GM18499 (cell line): Measurements from ENCODE around the gene NLRP9.

Experiments
- ATAC-seq: cut with Tn5 transposase; IDR thresholded peaks from one replicate; pipeline ENCODE4 v1.9.1; 2021; ENCODE audit warnings: moderate number of reproducible peaks; ENCODE audit not compliant: insufficient read depth, unreplicated experiment

Gene NLRP9

DNA sequence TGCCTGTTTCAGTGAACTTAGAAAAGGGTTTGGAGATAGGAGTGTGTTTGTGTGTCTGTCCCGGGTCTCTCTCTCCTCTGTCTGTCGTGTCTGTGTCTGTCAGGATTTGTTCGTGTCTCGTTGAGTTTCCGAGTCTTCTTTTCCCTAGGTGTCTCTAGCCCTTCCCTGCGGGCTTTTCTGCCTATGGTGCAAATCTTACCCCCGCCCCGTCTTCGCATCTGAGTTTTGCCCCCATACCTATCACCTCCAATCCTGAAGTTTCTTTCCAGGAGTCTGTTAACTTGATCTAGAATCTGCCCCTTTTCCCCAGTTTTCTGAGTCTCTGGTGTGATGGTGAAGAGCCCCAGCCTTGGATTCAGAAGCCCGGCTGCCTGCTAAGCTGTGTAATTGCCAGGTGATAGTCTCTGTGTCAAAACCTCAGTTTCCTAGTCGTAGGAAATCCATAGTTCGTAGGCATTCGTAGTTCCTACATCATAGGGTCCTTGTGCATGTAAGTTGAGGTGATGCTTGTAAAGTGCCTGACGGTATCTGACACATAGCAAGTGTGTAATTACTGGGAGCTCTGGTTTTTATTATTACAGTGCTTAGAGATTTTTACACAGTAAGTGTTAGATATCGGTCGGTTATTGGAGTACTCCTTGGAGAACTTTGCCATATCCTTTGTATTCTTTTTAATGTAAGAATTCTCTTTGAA is 62.4 kb downstream of the NLRP9 start:
- no peak for ATAC-seq

DNA sequence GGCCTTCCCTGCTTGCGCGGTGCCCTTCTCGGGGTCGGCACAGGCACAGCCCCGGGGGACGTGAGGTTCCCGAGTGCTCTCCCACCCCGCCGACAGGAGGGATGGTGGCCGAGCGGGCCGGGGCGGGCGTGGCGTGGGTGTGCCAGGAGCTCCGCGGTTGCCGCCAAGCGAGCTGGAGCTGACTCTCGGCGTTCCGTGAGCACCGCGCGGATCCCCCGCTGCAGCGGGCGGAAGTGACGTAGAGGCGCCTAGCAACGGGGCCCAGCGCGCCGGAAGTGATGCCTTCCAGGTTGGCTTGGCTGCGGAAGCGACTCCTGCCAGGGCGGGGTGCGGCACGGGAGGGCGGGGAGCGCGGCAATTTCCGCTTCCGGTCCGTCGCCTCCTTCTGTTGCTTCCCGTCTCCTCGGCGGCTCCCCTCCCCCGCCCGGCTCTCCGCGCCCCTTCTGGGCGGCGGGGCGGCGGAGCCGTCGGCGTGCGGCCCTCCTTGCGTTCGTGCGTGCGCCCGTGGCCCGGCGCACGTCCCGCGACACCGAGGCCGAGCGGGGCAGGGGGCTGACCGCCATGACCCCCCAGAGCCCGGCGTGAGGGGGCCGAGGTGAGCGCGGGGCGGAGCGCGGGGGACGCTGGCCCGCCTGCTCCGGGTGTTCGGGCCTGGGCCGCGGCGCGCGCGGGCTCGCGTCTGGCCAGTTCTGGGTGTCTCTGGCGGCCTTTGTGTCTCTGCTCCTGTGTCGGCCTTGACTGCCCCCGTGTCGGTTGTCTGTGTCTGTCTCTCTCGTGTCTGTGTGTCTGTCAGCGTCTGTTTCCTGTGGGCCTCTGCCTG is 63.2 kb downstream of the NLRP9 start, which contains the start of gene EPN1:
Gene EPN1 (plus strand): TSS at position 386 of the 820 bp plus-strand sequence. CDS start 3,402 bp downstream, outside the sequence.
- no peak for ATAC-seq

DNA sequence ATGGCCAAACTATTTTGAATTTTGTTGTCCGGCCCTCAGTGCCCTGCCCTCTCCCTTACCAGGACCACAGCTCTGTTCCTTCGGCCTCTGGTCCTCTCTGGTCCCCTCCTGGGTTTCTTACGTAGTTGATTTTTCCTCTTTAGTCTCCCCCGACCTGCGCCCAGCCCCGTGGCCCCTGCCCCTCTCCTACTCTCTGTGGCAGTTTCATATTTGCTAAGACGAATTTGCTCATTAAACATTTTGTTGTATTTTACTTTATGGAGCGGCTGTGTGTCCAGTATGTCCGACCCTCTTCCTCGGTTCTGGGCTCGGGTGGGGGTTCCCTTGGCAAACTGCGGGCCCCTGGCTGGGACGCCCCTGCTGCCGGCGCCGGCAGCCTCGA is 63.8 kb downstream of the NLRP9 start:
- ATAC-seq, result no peak

DNA sequence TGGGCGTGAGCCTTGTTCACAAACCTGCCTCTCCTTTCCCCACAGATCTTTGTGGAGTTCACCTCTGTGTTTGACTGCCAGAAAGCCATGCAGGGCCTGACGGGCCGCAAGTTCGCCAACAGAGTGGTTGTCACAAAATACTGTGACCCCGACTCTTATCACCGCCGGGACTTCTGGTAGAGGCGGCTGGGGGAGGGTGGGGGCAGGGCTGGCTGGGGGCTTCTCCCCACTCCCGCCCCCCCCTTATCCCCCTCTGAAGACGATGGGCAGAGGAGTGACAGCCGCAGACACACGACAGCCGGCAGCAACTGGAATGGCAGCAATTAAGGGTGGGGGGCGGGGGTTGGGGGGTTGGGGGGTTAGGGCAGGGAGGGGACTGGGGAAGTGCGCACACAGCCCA is 64.3 kb downstream of the NLRP9 start:
- no peak for ATAC-seq

DNA sequence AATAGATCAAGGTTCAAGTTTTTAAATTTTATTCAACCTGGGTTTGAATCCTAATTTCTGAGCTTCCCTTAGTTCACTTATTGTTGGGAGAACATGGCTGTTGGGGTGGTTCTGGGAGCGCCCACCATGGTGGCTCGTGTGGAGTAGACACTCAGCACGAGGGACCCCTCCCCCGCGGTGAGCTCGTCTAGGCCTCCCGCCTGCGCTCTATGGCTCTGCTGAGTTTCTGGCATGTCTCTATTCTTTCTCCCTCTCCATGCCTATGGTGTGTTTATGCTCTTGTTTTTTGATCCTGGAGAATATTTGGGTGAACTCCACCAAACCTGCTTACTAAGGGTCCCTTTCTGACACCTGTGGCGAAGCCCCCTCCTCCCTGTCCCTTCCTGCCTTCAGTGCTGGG is 64.7 kb downstream of the NLRP9 start:
- ATAC-seq, result no peak

DNA sequence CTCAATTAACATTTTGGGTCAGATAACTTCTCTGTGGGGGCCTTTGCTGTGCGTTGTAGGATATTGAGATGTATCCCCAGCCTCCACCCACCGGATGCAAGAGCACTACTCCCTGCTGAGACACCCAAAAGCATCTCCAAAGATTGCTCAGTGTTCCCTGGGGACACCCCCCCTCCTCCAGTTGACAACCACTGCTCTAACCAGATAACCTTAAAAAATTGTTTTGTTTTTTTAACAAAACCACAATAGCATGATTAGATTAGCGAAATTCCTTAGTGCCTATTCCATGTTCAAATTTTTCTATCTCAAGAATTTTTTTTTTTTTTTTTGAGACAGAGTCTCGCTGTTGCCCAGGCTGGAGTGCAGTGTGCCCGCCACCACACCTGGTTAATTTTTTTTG is 65.8 kb downstream of the NLRP9 start:
- ATAC-seq, result no peak

DNA sequence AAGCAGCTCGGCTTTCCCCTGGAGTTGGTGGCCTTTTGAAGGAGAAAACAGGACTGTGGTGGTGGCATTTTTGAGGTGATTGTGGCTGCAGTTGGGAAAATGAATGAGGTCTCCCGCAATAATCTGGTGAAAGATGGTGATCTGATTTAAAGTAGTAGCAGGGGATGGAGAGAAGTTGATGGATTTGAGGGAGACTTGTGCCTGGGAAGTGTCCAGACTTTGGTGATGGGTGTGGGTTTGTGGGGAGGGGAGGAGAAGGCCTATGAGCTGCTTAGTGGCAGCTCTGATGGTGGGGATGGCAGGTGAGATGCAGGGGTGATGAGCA is 67.2 kb downstream of the NLRP9 start:
- no peak for ATAC-seq

DNA sequence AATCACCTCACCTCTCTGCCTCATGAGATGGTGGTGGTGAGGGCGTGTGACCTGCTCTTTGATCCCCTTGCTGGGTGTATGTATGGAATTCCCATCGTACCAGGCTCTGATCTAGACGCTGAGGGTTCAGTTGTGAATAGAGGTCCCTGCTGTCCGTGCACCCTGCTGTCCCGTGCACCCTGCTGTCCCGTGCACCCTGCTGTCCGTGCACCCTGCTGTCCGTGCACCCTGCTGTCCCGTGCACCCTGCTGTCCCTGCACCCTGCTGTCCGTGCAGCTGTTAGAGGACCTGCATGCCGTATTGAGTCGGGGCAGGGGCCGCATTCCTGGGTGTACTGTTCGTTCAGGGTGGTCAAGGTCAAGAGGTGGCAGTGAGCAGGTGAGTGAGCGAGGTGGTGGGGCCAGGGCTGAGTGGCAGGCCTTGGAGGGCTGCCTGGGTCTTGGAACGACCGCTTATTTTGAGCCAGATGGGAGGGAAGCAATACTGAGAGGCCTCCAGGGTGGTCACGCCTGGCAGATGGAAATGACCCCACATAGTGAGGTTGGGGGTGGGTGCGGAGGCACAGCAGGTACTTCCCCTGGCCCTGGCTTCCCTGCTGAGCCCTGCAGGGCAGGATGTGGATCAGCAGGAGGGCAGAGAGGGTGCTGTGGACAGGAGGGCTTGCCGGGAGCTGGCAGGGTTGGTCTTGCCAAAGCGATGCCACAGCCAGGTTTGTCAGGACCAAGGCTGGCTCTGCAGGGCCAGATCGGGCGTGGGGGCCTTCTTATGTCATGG is 67.7 kb downstream of the NLRP9 start:
- no peak for ATAC-seq

DNA sequence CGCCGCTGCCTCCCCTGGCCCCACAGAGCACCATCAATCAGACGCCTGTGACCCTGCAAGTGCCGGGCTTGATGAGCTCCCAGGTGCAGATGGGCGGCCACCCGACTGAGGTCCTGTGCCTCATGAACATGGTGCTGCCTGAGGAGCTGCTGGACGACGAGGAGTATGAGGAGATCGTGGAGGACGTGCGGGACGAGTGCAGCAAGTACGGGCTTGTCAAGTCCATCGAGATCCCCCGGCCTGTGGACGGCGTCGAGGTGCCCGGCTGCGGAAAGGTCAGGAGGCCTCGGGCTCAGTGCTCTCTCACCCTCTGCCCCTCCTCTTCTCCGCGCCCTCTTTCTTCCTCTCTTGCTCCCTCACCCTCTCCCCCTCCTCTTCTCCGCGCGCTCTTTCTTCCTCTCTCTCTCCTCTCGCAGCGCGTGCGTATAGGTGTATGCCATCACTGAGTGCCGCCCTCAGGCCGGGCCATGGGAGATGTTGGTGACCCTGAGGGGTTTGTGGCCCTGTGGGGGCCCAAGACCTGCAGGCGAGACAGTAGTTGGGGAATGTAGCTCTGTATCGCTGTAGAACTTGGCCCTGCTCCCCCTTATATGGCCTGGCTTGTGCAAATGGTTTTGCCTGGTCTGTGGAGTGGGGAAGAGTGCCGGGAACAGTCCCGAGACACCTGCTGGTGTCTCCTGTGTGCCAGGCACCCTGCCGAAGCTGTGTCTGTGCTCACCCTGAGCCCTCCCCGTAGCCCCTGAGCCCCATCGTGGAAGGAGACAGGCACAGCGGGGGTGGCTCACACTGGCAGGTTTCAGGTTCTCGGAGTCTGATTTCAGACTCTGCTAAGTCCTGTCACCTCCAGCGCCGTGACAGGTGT is 68.6 kb downstream of the NLRP9 start:
- ATAC-seq, result no peak

DNA sequence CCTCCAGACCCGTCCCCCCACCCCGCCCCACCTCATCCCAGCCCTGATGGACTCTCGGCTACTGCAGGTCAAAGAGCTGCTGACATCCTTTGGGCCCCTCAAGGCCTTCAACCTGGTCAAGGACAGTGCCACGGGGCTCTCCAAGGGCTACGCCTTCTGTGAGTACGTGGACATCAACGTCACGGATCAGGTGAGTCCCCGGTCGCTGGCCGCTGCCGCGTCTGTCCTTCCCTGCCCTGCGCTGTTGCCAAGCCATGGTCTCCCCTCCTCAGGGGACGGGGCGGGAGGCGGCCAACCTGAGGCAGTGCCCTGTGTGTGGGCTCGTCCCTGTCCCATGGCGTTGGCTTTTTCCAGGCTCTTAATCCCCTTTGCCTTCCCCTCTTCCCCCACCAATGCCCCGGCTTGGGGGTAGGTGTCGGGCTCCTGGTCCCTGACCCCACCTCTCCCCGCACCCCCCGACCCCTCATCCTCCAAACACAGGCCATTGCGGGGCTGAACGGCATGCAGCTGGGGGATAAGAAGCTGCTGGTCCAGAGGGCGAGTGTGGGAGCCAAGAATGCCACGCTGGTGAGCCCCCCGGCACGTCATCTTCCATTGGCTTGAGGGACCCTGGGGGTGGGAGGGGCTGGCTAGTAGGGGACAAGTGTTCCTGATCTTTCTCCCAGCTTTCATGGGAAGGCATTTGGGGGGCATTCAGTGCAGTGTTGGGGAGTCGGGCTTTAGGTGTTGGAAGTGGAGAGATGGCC is 69.4 kb downstream of the NLRP9 start:
- ATAC-seq, result no peak

DNA sequence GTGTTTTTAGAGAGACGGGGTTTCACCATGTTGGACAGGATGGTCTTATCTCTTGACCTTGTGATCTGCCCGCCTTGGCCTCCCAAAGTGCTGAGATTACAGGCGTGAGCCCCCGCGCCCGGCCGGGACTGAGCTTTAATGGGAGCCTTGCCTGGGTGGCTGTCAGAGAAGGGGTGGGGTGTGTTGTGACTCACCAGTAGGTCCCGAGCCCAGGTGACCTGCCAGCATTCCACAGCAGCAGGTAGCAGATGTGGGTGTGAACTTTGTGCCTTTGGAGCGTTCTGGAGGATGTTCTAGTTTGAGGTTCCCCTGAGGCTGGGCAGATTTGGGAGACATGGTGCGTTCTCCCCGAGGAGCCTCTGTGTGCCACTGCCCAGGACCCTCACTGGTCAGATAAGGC is 70.2 kb downstream of the NLRP9 start:
- ATAC-seq, result no peak

DNA sequence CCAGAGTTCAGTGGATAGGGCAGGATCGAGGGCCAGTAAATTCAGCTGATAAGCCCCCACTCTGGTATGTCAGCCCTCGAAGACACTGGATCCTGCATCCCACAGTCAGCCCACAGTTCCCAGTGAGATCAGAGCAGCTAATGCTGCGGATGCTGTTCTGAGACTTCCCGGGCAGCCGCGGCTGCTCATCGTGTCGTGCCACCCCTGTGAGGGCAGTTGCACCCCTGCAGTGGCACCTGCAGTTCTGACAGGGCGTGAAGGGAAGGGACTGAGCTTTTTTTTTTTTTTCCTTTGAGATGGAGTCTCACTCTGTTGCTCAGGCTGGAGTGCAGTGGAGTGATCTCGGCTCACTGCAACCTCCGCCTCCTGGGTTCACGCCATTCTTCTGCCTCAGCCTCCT is 70.7 kb downstream of the NLRP9 start:
- no peak for ATAC-seq

DNA sequence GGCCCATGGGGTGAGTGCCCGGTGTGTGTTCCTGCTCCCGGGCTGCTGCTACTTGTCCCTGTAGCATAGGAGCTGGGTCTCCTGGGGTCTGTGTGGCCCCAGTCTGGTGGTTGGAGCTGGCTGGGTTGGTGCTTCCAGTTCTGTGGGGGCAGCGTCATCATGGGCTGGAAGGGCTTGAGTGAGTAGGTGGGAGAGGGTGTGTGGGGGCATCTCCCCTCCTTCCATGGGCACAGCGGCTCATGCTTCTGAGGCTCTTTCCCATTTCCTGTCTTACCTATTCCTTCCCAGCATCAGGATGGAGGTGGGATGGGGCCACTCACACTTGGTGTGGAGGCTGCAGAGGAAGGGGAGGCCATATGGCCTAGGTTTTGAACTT is 71.2 kb downstream of the NLRP9 start:
- ATAC-seq, result no peak

DNA sequence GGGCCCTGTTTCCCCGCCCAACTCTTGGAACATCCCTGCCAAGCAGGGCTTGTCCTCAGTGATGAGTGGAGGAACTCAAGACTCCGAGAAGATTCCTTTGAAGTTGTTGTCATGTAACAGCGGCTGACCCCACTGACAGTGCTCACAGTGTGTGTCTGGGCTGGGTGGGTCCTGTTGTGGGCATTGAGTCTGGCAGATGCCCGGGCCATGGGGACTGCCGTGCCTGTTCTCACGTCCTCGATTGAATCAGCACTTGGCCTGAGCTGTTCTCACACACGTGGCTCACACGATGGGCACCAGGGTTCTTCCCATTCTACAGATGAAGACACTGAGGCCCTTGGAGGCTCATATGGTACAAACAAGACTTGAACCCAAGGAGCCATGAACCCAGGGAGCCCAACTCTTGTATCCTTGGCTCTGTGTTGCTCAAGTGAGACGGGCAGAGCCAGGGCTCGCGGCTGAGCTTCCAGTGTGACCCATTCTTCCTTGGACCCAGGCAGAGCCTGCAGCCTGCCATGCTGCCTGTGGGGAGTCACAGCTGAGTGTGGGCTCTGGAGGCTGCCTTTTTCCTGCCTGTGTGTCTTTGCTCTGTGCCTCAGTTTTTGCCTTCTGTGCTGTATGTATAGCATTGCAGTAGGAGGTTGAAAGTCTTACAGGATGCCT is 71.7 kb downstream of the NLRP9 start:
- ATAC-seq, result no peak

DNA sequence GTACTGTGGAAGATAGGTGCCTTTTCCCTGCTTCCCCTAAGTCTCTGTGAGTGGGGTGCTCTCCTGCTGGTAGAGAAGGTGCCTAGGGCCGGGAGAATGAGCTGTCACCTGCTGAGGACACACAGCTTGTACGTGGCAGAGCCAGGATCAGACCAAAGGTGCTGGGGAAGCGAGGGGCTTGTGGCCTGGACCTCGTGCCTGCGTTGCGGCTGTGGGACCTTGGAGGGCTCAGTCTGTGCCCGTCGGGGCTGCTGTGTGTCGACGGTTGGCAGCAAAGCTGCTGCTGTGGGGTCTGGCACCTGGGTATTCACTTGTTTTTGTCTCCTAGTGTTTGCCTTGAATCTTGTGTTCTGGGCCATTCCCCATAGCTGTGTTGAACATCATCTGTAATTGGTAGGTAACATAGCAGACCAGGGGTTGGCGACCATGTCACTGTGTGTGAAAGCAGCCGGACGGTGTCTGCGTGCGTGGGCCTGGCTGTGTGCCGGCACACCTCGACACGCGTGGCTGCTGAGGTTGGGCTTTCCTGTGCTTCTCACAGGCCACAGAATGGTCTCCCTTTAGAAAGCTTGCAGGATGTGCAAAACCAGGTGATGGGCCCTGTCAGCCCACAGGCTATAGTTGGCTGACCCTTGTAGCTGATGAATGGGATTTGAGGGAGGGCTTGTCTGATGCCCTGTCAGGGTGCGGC is 74.2 kb downstream of the NLRP9 start:
- ATAC-seq, result no peak

DNA sequence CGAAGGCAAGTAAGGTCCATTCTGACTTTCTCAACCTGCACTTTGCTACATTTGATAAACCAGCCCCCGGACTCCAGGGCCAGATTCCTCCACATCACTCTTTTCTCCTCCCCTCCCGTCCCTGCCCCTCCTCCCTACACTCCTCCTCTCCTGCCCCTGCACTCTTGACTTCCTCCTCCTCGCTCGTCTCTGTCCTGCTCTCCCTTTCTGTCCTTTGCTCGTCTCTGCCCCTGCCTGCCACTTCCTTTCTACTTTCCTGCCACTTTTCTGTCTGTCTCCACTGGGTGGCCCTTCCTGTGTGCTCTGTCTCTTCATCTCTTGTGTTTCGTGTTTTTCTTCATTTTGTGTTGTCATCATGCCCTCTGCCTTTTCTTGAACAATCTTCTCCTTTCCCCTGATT is 76.4 kb downstream of the NLRP9 start:
- no peak for ATAC-seq

DNA sequence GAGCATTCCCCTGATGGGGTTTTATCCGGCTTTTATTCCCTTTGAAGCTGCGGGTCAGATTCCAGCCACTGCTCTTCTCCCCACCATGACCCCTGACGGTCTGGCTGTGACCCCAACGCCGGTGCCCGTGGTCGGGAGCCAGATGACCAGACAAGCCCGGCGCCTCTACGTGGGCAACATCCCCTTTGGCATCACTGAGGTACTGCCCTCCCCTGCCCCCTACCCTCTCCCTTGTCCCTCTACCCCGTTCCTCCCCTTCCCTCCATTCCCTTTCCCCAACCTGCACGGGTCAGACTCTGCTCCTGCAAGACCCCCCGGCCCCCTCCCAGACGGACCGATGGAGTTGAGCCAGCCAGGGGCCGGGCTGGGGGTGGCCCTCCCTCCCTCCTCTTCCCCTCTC is 77.2 kb downstream of the NLRP9 start:
- ATAC-seq, result no peak

DNA sequence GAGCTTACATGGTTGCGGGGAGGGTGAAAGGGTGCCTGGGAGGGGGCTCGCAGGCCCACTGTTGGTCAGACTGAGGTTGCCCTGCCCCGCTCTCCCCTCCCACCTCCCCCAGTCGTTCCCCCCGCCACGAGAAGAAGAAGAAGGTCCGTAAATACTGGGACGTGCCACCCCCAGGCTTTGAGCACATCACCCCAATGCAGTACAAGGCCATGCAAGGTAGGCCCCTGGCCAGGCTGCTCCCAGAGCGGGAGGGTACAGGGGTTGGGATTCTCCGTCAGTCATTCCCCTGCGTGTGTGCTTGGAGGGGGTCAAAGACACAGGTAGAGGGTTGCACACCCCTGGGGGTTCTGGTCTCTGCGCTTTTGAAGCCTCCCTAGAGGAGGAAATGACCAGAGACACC is 77.8 kb downstream of the NLRP9 start:
- no peak for ATAC-seq

DNA sequence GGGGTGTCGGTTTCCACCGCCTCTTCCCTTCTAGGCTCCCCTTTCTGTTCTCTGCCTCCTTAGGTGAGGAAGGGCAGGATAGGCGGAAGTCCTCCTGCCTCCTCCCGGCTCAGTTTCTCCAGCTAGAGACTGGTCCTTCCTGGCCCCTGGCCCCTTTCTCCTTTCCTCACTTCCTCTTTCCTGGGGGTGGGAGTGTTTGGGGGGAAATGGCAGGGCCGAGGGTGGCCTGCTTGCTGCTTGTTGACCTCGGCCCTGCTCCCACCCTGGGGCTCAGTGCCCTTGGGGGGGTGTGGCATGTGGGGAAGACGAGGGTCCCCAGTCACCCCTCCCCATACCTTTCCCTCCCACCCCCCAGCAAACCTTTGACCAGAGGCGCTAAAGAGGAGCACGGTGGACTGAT is 78.4 kb downstream of the NLRP9 start:
- ATAC-seq, result no peak
